GM18858 (cell line): ENCODE measurements around the gene GPC3.
"Not testable (repeated sequence)": the region's sequence is repeated elsewhere in the genome, so short reads cannot be mapped to it uniquely, and the experiment has no call there.

Experiments
- ATAC-seq: cut with Tn5 transposase; IDR thresholded peaks from one replicate; pipeline ENCODE4 v1.9.1; 2021; ENCODE audit not compliant: unreplicated experiment

The GPC3 gene

GRCh38 chrX:133897593-133898163, 87.7 kb downstream of the GPC3 start:
- ATAC-seq = no peak

DNA sequence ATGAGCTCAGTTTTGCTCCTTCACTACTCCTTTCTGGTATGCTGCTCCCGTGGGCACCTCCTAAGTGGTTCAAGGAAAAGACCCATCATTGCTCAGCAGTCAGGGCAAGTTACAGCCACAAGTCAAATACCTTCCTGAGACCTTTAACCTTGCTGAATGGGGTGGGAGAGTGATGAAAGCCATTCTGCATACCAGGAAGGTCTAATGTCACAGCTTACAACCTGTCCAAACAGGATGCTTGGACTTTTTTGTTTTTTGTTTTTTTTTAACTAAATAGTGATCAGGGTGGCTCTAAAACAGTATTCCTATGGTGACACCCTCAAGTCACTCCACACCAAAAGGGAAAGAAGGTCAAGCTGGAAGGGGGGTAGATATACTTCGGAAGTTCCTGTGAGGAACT, 93.1 kb downstream of the GPC3 start:
- ATAC-seq = no peak

- ATAC-seq = no peak
Measured at GRCh38 chrX:133888984-133889383, 96.4 kb downstream of the GPC3 start.

GRCh38 chrX:133888084-133888483, 97.3 kb downstream of the GPC3 start:
- not testable (repeated sequence) for ATAC-seq

DNA sequence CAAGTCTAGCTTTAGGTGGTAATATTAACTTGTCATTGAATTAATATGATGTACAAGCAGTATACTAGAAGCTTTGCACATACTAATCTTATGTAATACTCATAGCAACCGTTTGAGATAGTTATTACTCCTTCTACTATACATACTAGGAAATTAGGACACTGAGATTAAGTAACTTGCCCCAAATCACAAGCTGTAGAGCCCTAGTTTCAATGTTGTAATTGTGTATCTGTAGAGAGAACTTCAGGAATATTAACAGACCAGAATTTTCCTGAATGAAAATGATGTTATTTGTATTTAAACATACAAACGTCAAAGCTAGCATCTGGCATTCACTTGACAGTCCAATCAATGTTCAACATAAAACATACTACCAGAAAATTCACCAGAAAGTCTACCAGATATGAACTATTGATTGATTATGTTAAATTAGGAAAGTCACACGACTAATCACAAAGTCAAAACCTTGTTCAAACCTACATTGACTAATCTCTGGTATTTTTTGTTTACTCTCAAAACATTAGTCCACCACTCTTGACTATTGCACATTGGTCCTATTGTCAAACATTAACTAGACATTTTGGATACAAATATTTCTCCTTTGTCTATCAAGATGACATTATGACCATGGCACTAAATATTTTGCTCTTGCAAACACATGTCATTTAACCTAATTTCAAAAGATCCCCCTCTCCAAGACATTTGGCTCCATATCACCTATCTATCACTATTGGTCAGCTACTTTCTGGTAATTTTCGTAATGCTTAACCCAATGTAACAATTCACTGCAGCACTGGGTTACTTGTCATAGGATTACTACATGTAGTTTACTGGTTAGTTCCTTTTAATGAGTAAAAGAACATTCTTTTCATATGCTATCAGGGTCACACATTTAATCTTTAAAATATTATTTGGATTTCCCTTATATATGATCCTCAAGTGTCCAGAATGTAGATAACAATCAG, 100.7 kb downstream of the GPC3 start:
- ATAC-seq = no peak

DNA sequence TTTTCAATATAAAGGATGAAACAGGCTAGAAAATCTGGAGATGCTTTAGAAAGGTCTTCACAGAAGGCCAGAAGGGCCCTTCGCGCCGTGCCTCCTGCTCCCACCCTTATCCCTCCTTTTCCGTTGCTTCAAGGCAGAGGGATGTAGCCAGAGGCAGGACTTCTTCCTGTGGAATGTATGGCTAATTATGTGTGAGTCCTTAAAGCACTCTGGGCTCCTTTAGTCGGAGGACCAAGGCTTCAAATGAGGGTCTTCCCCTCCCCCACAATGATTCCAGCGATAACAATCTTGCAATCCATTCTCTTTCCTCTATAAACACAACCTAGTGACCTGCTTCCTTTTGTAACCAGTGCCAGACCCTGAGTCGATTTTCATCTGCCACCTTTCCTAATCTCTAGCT, 103.5 kb downstream of the GPC3 start:
- no peak for ATAC-seq

- no peak for ATAC-seq
Measured at GRCh38 chrX:133881007-133881406, 104.4 kb downstream of the GPC3 start.

GRCh38 chrX:133880032-133880443, 105.4 kb downstream of the GPC3 start:
- ATAC-seq = peak; percentile 69

GRCh38 chrX:133878710-133879109, 106.7 kb downstream of the GPC3 start:
- ATAC-seq = no peak

DNA sequence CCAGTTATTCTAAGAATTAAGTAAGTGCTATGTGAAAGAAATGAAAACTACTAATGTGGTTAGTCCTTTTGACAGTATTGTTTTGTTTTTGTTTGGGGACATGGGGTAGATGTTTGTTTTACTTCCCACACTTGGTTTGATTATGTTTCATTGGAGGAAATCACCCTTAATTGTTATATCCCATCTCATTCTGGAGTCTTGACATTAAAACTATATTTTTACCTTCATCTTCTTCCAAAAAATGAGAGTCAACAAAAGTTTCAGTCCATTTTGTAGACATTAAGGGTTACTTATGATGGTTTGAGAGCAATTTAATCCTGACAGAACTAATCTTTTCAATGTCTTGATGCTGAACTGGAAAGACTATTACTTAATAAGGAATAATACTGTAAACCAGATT, 108.7 kb downstream of the GPC3 start:
- no peak for ATAC-seq

- no peak for ATAC-seq
Measured at GRCh38 chrX:133869270-133869669, 116.1 kb downstream of the GPC3 start.

DNA sequence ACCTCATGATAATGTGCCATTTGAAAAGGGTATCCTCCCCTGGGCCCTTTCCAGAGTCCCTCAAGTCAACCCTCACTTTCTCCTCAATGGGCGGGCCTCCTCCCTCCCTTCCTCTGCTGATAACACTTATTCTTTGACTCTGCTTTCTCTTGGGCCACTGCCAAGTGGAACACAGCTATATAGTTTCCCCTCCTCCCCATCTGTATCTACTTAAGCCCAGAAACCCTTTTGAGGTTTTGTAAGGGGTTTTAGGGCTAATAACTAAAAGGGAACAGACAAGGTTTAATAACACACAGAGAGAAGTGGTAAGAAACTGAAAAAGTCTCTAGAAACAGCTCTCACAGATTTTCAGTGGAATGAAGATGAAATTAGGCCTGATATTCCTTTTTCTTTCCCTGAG, 116.7 kb downstream of the GPC3 start:
- no peak for ATAC-seq

GRCh38 chrX:133868250-133868649, 117.1 kb downstream of the GPC3 start:
- ATAC-seq = no peak

DNA sequence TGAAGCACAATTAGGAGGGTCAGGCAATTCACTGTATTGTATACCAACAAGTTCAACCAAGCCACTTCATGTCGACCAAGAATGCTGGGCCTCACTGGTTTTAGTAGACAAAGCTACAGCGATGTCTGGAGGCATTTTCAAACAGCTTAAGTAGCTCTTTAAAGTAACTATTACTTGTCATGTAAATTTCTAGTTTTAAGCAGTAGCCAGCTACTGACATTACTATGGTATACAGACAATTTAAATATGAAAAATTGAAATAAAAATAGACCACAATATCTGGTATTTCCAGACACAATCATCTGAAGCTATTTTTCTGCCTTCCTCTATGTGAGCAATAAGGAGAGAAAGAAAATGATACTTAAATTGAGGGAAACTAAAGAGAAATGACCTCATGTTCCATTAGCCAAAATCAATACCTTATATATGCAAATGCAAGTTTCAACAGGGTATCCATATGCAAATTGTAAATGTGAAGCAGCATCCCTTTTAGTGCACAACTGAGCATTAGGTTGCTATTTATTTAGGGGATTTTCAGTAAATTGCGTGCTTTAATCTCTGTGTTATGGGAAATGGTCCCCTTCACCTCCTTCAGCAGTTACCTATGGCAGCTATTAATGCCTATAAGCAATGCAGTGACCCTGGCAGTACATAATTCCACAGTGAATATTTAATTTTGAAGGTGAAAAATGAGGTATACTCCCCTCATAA, 119.5 kb downstream of the GPC3 start:
- no peak for ATAC-seq

DNA sequence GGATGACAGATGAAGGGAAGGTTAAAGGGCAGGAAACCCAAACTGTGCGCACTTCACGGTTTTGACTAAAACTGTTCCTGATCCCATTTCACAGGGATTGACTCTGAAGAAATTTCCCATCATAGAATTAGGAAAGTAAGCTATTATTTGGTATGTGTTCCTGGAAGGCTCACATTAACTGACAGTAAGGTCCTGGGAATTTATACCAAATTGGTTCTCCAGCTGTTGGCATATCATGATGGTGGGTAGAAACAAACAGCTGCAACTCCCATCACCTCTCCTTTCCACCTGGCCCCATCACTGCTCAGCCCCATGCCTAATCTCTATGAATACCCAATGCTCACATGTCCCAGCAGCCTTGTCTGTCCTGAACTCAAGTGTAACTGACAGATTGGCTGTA, 121.2 kb downstream of the GPC3 start:
- ATAC-seq = no peak

GRCh38 chrX:133859860-133860259, 125.5 kb downstream of the GPC3 start:
- ATAC-seq = no peak

- ATAC-seq = no peak
Measured at GRCh38 chrX:133859336-133859735, 126.1 kb downstream of the GPC3 start.

DNA sequence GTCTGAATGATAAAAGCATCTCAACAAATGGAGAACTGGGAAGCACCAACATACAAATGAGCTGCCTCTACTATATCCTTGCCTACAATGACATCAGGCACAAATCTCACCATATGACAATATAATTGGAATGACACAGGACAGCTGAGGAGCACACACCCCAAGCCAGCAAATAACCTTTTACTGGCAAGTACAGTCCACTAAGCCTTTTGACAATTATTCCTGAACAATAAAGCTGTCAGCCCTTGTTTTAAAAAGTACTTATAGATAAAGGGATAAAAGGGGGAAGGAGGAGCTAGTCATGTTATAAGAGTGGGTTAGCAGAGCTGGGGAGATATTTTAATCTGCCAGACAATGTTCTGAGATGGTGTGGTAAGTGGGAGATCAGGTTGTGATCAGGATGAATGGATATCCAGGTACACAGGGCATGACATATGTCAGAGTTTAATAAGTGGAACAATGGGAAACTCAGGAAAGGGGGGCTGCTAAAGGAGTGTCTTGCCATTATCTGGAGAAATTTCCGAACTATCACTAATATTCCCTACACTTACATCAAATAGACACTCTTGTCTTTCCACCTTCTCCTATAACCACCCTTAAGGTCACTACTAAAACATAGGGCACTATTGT, 127.6 kb downstream of the GPC3 start:
- no peak for ATAC-seq

DNA sequence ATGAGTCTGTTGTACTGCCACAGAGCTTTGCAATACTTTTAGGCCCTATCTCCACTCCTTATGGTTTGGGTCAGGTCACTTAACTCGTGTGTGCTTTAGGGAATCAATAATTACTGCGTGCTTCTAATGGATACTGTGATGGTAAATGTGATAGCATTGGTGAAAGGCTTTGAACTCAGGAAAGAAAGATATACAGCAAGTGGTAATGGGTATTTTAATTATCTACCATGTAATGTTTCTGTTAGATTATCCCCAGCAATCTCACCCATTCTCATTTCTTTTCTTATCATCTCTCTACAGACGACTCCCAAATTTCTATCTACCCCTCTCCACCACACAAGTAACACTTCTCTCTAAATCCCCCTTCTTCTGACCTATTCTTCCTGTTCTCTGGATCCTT, 128.6 kb downstream of the GPC3 start:
- ATAC-seq = no peak

DNA sequence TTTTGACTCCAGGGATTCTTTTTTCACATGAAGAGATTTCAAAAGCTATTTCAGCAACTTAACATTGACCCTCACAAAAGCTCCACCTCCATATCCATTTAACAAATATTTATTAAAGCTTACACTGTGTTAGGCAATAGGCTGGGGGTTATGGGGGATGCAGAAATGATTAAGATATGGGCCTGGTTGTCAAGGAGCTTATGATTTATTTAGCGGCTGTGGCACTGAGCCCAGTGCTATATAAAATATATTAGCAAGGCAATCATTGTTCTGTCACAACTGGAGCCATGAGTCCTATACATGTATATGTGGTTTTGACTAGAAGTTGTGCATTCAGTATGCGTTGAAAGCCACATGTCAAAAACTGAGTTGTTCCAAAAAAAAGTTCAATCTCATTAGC, 131.1 kb downstream of the GPC3 start:
- ATAC-seq = no peak

DNA sequence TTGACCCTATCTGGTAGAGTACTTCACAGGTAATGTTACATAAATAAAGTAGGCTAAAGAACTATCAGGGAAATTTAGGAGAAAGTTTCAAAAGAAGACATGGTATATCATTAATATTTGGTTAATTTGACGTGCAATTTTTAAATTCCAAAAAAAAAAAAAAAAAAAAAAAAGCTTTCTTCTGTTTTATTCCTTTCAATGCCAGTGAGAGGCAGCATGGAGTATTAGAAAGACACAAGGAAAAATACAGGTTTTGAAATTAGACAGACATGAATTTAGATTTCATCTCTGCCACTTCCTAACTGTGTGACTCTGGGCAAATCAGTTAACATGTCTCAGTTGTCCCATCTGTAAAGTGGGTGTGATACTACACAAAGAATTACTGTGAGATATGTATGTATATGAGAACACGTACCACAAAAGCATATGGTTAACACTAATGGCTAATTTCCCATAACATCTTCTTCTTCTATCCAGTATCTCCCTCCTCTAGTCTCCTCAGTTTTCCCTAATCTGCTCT, 132.5 kb downstream of the GPC3 start:
- no peak for ATAC-seq
